Lung (tissue), 12 donors: ENCODE data around the gene CRACDL. TPM values are rescaled to one million over a fixed set of nuclear protein-coding genes. Genes with fewer than 3 reads are reported as not detected.

Experiments used
- ATAC-seq: fragments of 200-7000 bp; cut with Tn5 transposase; one replicate; pipeline ENCODE4 v1.9.1; 2020; ENCODE audit warnings: moderate number of reproducible peaks; ENCODE audit not compliant: insufficient read depth, low FRiP score
- DNase-seq, 3 donors: peaks; one replicate each; pipeline ENCODE4 v3.0.0-alpha.2; 2013 to 2017
- H3K27ac ChIP-seq, 2 donors: one replicate each; pipeline ENCODE4 v1.5.1; 2013; ENCODE audit warnings: mild to moderate bottlenecking in 2 of 2, moderate library complexity in 2 of 2, control low read depth in 1 of 2, inconsistent platforms in 1 of 2, low read depth in 1 of 2, low read length in 1 of 2
- H3K27me3 ChIP-seq, 3 donors: one replicate each; pipeline ENCODE4 v1.5.1; 2013; ENCODE audit warnings: low read length in 2 of 3; ENCODE audit not compliant: control insufficient read depth in 3 of 3, insufficient read depth in 3 of 3
- H3K36me3 ChIP-seq, 4 donors: one replicate each; pipeline ENCODE4 v1.5.1; 2013; ENCODE audit warnings: low read length in 4 of 4, mild to moderate bottlenecking in 1 of 4, moderate library complexity in 1 of 4; ENCODE audit not compliant: control insufficient read depth in 4 of 4, insufficient read depth in 4 of 4
- H3K4me1 ChIP-seq, 5 donors: one replicate each; pipeline ENCODE4 v1.5.1; 2013; ENCODE audit warnings: low read length in 5 of 5, mild to moderate bottlenecking in 2 of 5, moderate library complexity in 1 of 5; ENCODE audit not compliant: control insufficient read depth in 5 of 5, insufficient read depth in 5 of 5
- H3K4me3 ChIP-seq: one replicate; pipeline ENCODE4 v1.5.1; 2013; ENCODE audit warnings: mild to moderate bottlenecking, control low read depth, moderate library complexity
- H3K9ac ChIP-seq, 2 donors: one replicate each; pipeline ENCODE4 v1.5.1; 2013; ENCODE audit warnings: low read length in 2 of 2, control low read depth in 1 of 2; ENCODE audit not compliant: insufficient read depth in 1 of 2
- H3K9me3 ChIP-seq, 4 donors: one replicate each; pipeline ENCODE4 v1.5.1; 2013; ENCODE audit warnings: low read length in 3 of 4, mild to moderate bottlenecking in 1 of 4, moderate library complexity in 1 of 4; ENCODE audit not compliant: control insufficient read depth in 4 of 4, insufficient read depth in 3 of 4
- WGBS, 2 donors: extraction: QIAGEN DNeasy Blood & Tissue Kit; methylation state at CpG; one replicate each; pipeline ENCODE4 v1.1.7; 2013; 5-methylcytosine and 5-hydroxymethylcytosine counted together
- polyA plus RNA-seq, 2 donors: library from polyadenylated mRNA; stranded (reverse); fragments of 200-250 nt; gene quantifications; one replicate each; pipeline ENCODE4 v1.2.1, GENCODE V29; 2013
- total RNA-seq, 2 donors: library from RNA; depleted of rRNA in 1 of 2; stranded (reverse); fragments of >200 nt in 1 of 2; gene quantifications; one replicate each; pipeline ENCODE4 v1.2.1, GENCODE V29; 2014 to 2021
- TF ChIP-seq, protein P1 (sequence below): IDR thresholded peaks from 2 replicates; pipeline ENCODE4 v1.5.1; 2012; ENCODE audit warnings: mild to moderate bottlenecking; ENCODE audit errors: control extremely low read depth, extremely low read depth
- donor health status: control.
- donor health status: control.
- donor health status: Bipolar disorder and iron deficiency.
- donor health status: healthy.
- donor health status: DM: yes; HTN: yes; CAD: no.

Gene CRACDL
- total and polyA plus RNA-seq, 4 donors = 8.9 to 28.3 (median 13.2) TPM

DNA sequence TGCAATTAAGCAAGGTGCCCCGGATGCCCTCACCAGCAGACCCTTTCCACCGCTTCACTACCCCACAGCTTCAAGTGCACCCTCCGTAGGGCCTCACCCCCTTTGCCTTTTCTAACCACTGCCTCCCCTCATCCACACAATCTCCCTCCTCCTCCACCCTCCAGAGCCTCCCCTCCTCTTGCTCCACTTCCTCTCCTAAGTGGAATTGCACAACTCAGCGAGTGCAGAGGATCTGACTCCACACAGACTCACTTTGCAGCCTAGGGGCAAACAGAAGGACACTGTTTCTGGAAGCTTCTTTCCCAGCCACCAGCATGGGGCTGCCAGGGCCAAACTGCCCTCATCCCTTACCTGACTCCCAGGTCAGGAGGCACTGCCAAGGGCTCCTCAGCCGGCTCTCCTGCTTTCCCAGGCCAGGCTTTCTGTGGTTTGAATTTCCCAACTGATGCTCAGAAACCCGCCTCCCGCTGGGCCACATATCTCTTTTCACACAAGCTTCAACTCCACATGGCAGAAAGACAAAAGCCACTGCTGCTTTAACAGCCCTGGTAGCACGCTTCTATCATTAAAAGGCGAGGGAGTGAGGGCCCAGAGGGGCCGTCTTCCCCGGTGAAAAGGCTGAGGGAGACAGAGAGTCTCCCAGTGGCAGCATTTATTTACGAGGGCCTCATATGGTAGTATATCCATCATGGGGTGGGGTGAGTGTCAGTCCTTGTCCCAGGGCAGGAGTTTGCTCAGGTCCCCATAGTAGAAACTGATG lies 130.4 kb downstream of the CRACDL start:
- peaks cover 0 to 3% (median 0%) of the 10 kb centered on the region in 4 donors for H3K9me3 ChIP-seq
- TF ChIP-seq, protein P1, sequence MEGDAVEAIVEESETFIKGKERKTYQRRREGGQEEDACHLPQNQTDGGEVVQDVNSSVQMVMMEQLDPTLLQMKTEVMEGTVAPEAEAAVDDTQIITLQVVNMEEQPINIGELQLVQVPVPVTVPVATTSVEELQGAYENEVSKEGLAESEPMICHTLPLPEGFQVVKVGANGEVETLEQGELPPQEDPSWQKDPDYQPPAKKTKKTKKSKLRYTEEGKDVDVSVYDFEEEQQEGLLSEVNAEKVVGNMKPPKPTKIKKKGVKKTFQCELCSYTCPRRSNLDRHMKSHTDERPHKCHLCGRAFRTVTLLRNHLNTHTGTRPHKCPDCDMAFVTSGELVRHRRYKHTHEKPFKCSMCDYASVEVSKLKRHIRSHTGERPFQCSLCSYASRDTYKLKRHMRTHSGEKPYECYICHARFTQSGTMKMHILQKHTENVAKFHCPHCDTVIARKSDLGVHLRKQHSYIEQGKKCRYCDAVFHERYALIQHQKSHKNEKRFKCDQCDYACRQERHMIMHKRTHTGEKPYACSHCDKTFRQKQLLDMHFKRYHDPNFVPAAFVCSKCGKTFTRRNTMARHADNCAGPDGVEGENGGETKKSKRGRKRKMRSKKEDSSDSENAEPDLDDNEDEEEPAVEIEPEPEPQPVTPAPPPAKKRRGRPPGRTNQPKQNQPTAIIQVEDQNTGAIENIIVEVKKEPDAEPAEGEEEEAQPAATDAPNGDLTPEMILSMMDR = no peak
- no peak overlapping the region for H3K9ac ChIP-seq
- H3K4me3 ChIP-seq = no peak overlapping the region
- ATAC-seq (peak; percentile 62), DNase-seq (peak; percentile 56 to 89 (median 73))
- H3K36me3 ChIP-seq = peaks cover 0 to 4% (median 0%) of the 10 kb centered on the region in 4 donors
- peaks cover 10 to 32% (median 22%) of the 10 kb centered on the region in 5 donors for H3K4me1 ChIP-seq
- peaks cover 0 to 2% (median 0%) of the 10 kb centered on the region in 3 donors for H3K27me3 ChIP-seq
- WGBS, 2 donors = 27 to 37% methylated on average over 12 of the region's 12 CpGs
- H3K27ac ChIP-seq = peak overlapping the region; percentile 54 to 78

DNA sequence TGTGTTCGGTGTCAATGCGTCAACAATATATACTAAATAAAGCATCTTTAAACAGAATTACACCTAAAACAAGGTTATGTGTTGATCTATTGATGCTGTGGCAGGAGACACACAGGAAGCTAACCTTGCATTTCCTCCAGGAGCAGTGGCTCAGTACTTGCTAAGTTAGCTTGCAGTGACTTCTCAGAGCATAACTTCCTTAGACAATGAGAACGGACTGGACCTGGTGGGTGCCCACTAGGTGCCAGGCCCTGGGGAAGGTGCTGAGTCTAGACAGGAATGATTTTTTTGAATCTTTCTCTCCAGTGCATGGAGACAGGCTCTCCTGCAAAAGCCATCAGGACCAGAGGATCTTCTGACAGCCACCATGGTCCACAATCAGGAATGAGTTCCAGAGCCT lies 131.3 kb downstream of the CRACDL start:
- TF ChIP-seq, protein P1 = no peak
- peaks cover 10 to 30% (median 22%) of the 10 kb centered on the region in 5 donors for H3K4me1 ChIP-seq
- peaks cover 0 to 4% (median 0%) of the 10 kb centered on the region in 4 donors for H3K36me3 ChIP-seq
- no peak overlapping the region for H3K4me3 ChIP-seq
- H3K27me3 ChIP-seq = no peaks in the 10 kb centered on the region
- no peak for ATAC-seq
- DNase-seq = no peak
- H3K9me3 ChIP-seq = peaks cover 0 to 3% (median 0%) of the 10 kb centered on the region in 4 donors
- peak overlapping the region in 1 of 2 donors; percentile 20 for H3K27ac ChIP-seq
- WGBS, 2 donors = 76 to 88% methylated on average over 3 of the region's 3 CpGs
- H3K9ac ChIP-seq = no peak overlapping the region

GRCh38 chr2:98804265-98804650 lies 131.8 kb downstream of the CRACDL start:
- H3K4me1 ChIP-seq = peaks cover 10 to 27% (median 22%) of the 10 kb centered on the region in 5 donors
- TF ChIP-seq, protein P1 = no peak
- H3K9ac ChIP-seq = no peak overlapping the region
- DNase-seq (no peak), ATAC-seq (no peak)
- no peak overlapping the region for H3K4me3 ChIP-seq
- H3K27ac ChIP-seq = no peak overlapping the region
- H3K36me3 ChIP-seq = peaks cover 0 to 3% (median 0%) of the 10 kb centered on the region in 4 donors
- peaks cover 0 to 3% (median 0%) of the 10 kb centered on the region in 4 donors for H3K9me3 ChIP-seq
- 90 to 94% methylated on average over 8 of the region's 8 CpGs for WGBS, 2 donors
- no peaks in the 10 kb centered on the region for H3K27me3 ChIP-seq
